Activated naive CD8-positive, alpha-beta T cell treated with anti-CD3 and anti-CD28 coated beads, Interleukin-2, amount 50 U/mL, for 24 hours (primary cell): ENCODE measurements around the gene IL13.
A peak's percentile ranks its signal among the peaks of the same experiment; 100 is the strongest.

ENCODE experiments used
- ATAC-seq: fragments of 150-1000 bp; cut with Tn5 transposase; one replicate; pipeline ENCODE4 v1.10.0; 2021
- DNase-seq: peaks from one replicate; pipeline ENCODE4 v3.0.0; 2021
- H3K27ac Mint-ChIP-seq: one replicate; pipeline ENCODE4 v1.8.0; 2021; ENCODE audit warnings: mild to moderate bottlenecking, mixed read lengths
- H3K27me3 Mint-ChIP-seq: one replicate; pipeline ENCODE4 v1.8.0; 2021; ENCODE audit warnings: mixed read lengths
- H3K36me3 Mint-ChIP-seq: one replicate; pipeline ENCODE4 v1.8.0; 2021; ENCODE audit warnings: low read depth, mixed read lengths
- H3K4me1 Mint-ChIP-seq: one replicate; pipeline ENCODE4 v1.8.0; 2021; ENCODE audit warnings: mixed read lengths
- H3K4me3 Mint-ChIP-seq: one replicate; pipeline ENCODE4 v1.8.0; 2021; ENCODE audit warnings: mild to moderate bottlenecking, moderate library complexity, mixed read lengths
- H3K9me3 Mint-ChIP-seq: one replicate; pipeline ENCODE4 v1.8.0; 2021; ENCODE audit warnings: mixed read lengths

Gene IL13

GRCh38 chr5:132662925-132663770 lies 5.2 kb downstream of the IL13 start:
- peak overlapping the region; percentile 21 for H3K4me3 Mint-ChIP-seq
- H3K27me3 Mint-ChIP-seq: peaks cover under 1% of the 10 kb centered on the region

GRCh38 chr5:132663771-132664695 lies 6.1 kb downstream of the IL13 start:
- Mint-ChIP-seq H3K4me3 (no peak overlapping the region), H3K4me1 (peaks cover 48% of the 10 kb centered on the region), H3K27me3 (no peaks in the 10 kb centered on the region), H3K9me3 (no peaks in the 10 kb centered on the region), H3K27ac (peak overlapping the region; percentile 86), H3K36me3 (no peaks in the 10 kb centered on the region)
- DNase-seq (no peak), ATAC-seq (peak; percentile 3)

More at GRCh38 chr5:132662925-132663770, 5.2 kb downstream of the IL13 start:
- DNase-seq (peak; percentile 53), ATAC-seq (peak; percentile 72)
- Mint-ChIP-seq H3K36me3 (no peaks in the 10 kb centered on the region), H3K9me3 (no peaks in the 10 kb centered on the region), H3K27ac (peak overlapping the region; percentile 86), H3K4me1 (peaks cover 53% of the 10 kb centered on the region)

GRCh38 chr5:132664696-132665209 lies 6.8 kb downstream of the IL13 start:
- Mint-ChIP-seq H3K4me3 (no peak overlapping the region), H3K4me1 (peaks cover 45% of the 10 kb centered on the region), H3K27ac (no peak overlapping the region)

GRCh38 chr5:132665574-132666080 lies 7.7 kb downstream of the IL13 start:
- no peaks in the 10 kb centered on the region for H3K36me3 Mint-ChIP-seq
- H3K27me3 Mint-ChIP-seq: no peaks in the 10 kb centered on the region
- H3K27ac Mint-ChIP-seq: no peak overlapping the region
- no peaks in the 10 kb centered on the region for H3K9me3 Mint-ChIP-seq
- no peak for ATAC-seq
- peaks cover 36% of the 10 kb centered on the region for H3K4me1 Mint-ChIP-seq
- H3K4me3 Mint-ChIP-seq: no peak overlapping the region
- DNase-seq: no peak

More at GRCh38 chr5:132664696-132665209, 6.8 kb downstream of the IL13 start:
- Mint-ChIP-seq H3K9me3 (no peaks in the 10 kb centered on the region), H3K36me3 (no peaks in the 10 kb centered on the region), H3K27me3 (no peaks in the 10 kb centered on the region)
- ATAC-seq (no peak), DNase-seq (no peak)

- H3K36me3 Mint-ChIP-seq: no peaks in the 10 kb centered on the region
- peaks cover 27% of the 10 kb centered on the region for H3K4me1 Mint-ChIP-seq
- ATAC-seq (no peak), DNase-seq (no peak)
- H3K27ac Mint-ChIP-seq: no peak overlapping the region
- no peak overlapping the region for H3K4me3 Mint-ChIP-seq
- H3K9me3 Mint-ChIP-seq: no peaks in the 10 kb centered on the region
- no peaks in the 10 kb centered on the region for H3K27me3 Mint-ChIP-seq
Observed at GRCh38 chr5:132666310-132667123, 8.5 kb downstream of the IL13 start.

- H3K4me1 Mint-ChIP-seq: peaks cover 21% of the 10 kb centered on the region
- no peak for ATAC-seq
- no peak overlapping the region for H3K4me3 Mint-ChIP-seq
- H3K27me3 Mint-ChIP-seq: no peaks in the 10 kb centered on the region
- H3K9me3 Mint-ChIP-seq: no peaks in the 10 kb centered on the region
- no peaks in the 10 kb centered on the region for H3K36me3 Mint-ChIP-seq
- no peak overlapping the region for H3K27ac Mint-ChIP-seq
- DNase-seq: no peak
Observed at GRCh38 chr5:132667309-132667708, 9.3 kb downstream of the IL13 start.

- Mint-ChIP-seq H3K4me1 (peaks cover 15% of the 10 kb centered on the region), H3K9me3 (no peaks in the 10 kb centered on the region), H3K36me3 (no peaks in the 10 kb centered on the region), H3K27me3 (no peaks in the 10 kb centered on the region), H3K4me3 (no peak overlapping the region), H3K27ac (no peak overlapping the region)
- ATAC-seq (no peak), DNase-seq (no peak)
Observed at GRCh38 chr5:132667761-132668705, 10.1 kb downstream of the IL13 start.

- H3K27me3 Mint-ChIP-seq: no peaks in the 10 kb centered on the region
- DNase-seq (no peak), ATAC-seq (no peak)
- no peak overlapping the region for H3K4me3 Mint-ChIP-seq
- no peaks in the 10 kb centered on the region for H3K36me3 Mint-ChIP-seq
- peaks cover 12% of the 10 kb centered on the region for H3K4me1 Mint-ChIP-seq
- H3K27ac Mint-ChIP-seq: no peak overlapping the region
- H3K9me3 Mint-ChIP-seq: no peaks in the 10 kb centered on the region
Observed at GRCh38 chr5:132668706-132669454, 10.9 kb downstream of the IL13 start.

GRCh38 chr5:132669455-132669820 lies 11.5 kb downstream of the IL13 start:
- ATAC-seq (no peak), DNase-seq (no peak)
- no peak overlapping the region for H3K27ac Mint-ChIP-seq
- peaks cover 12% of the 10 kb centered on the region for H3K4me1 Mint-ChIP-seq
- no peaks in the 10 kb centered on the region for H3K27me3 Mint-ChIP-seq
- no peaks in the 10 kb centered on the region for H3K36me3 Mint-ChIP-seq
- no peak overlapping the region for H3K4me3 Mint-ChIP-seq
- H3K9me3 Mint-ChIP-seq: no peaks in the 10 kb centered on the region

- DNase-seq (no peak), ATAC-seq (no peak)
- Mint-ChIP-seq H3K4me1 (peaks cover 19% of the 10 kb centered on the region), H3K4me3 (no peak overlapping the region), H3K9me3 (no peaks in the 10 kb centered on the region), H3K27me3 (no peaks in the 10 kb centered on the region), H3K27ac (no peak overlapping the region), H3K36me3 (no peaks in the 10 kb centered on the region)
Observed at GRCh38 chr5:132669966-132670882, 12.3 kb downstream of the IL13 start.

GRCh38 chr5:132671000-132671399 lies 13.0 kb downstream of the IL13 start:
- ATAC-seq: no peak
- Mint-ChIP-seq H3K27me3 (no peaks in the 10 kb centered on the region), H3K9me3 (no peaks in the 10 kb centered on the region), H3K4me1 (peaks cover 27% of the 10 kb centered on the region), H3K27ac (no peak overlapping the region), H3K4me3 (no peak overlapping the region), H3K36me3 (no peaks in the 10 kb centered on the region)
- no peak for DNase-seq

GRCh38 chr5:132673488-132673887 lies 15.5 kb downstream of the IL13 start:
- H3K9me3 Mint-ChIP-seq: no peaks in the 10 kb centered on the region
- DNase-seq (no peak), ATAC-seq (no peak)
- no peak overlapping the region for H3K4me3 Mint-ChIP-seq
- no peaks in the 10 kb centered on the region for H3K36me3 Mint-ChIP-seq
- peaks cover 2% of the 10 kb centered on the region for H3K27me3 Mint-ChIP-seq
- H3K4me1 Mint-ChIP-seq: peaks cover 29% of the 10 kb centered on the region
- H3K27ac Mint-ChIP-seq: peak overlapping the region; percentile 26
